ENCODE results near the gene EPN3. TPM values are rescaled to one million over a fixed set of nuclear protein-coding genes. Genes with fewer than 3 reads are reported as not detected.

EPN3 gene
- total and polyA plus RNA-seq, 2 experiments from 2014 or later, result 2.3 to 7.7 TPM

DNA sequence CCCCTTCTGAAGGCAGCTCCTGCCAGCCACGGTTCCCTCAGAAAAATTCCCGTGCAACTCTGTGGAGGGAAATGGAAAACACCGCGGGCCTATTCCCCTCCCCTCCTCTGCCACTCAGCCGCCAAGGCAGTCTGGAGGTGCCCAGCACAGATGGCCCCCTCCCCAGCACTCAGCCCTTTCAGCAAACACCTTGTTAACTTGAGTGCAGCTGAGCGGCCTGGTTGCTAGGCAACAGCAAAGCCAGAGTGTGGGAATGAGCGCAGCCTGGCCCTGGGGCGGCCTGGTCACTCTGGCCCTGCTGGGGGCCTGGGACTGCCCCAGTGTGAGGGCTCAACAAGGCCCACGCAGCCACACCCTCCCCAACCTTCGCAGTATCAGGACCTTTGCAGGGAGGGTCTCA lies 60.8 kb downstream of the EPN3 start:
- Mint-ChIP-seq H3K9me3 (no peaks in the 10 kb centered on the region; the same call in 2 of the 3 replicates), H3K36me3 (ENCODE audit: low read depth) (no peaks in the 10 kb centered on the region), H3K27ac (no peak overlapping the region), H3K4me3 (no peak overlapping the region), H3K4me1 (peaks cover 19% of the 10 kb centered on the region), H3K27me3 (ENCODE audit: insufficient read depth, low read depth, poor library complexity) (peaks cover 28% of the 10 kb centered on the region)
- Histone ChIP-seq H3K27me3 (ENCODE audit: insufficient read depth) (no peaks in the 10 kb centered on the region), H3F3A (replicated peaks; ENCODE audit: low read depth) (no peaks in the 10 kb centered on the region), H3K36me3 (ENCODE audit: insufficient read depth) (no peaks in the 10 kb centered on the region), H3K4me2 (peak overlapping the region; percentile 48; the same call in 1 of the 2 replicates), H2AFZ (no peak overlapping the region), H3K9me2 (ENCODE audit: insufficient read depth) (no peaks in the 10 kb centered on the region), H3K4me1 (ENCODE audit: insufficient read depth) (peaks cover 6% of the 10 kb centered on the region; the same call in 1 of the 2 replicates), H4K20me1 (replicated peaks; ENCODE audit: insufficient read depth) (no peaks in the 10 kb centered on the region), H3K4me3 (no peak overlapping the region), H3K79me2 (replicated peaks; ENCODE audit: insufficient read depth) (no peaks in the 10 kb centered on the region), H3K27ac (ENCODE audit: low read depth) (no peak overlapping the region)
- ATAC-seq, result peak; percentile 52
- TF ChIP-seq STAT1 (IDR thresholded peaks at IDR 0.05; ENCODE audit: unreplicated experiment), result no peak
- peak; percentile 67 for DNase-seq (ENCODE audit: low spot score)

Other genes with a start within 250 kb of the EPN3 start
- 32.8 and 44.9 TPM in 2 replicates for gene XYLT2, start 186.6 kb upstream of the EPN3 start, total RNA-seq (2014; rRNA removed; shearing (Covaris generic))
- 14.0 and 14.2 TPM in 2 replicates for gene XYLT2, start 186.6 kb upstream of the EPN3 start, polyA plus RNA-seq (2016; fragmentation: Nextera tagmentation; extraction: Ambion mirVana)
- 74.3 and 98.5 TPM in 2 replicates for gene MRPL27, start 159.6 kb upstream of the EPN3 start, total RNA-seq (2014; rRNA removed; shearing (Covaris generic))
- 226 and 227 TPM in 2 replicates for gene MRPL27, start 159.6 kb upstream of the EPN3 start, polyA plus RNA-seq (2016; fragmentation: Nextera tagmentation; extraction: Ambion mirVana)
- 5.9 and 15.9 TPM in 2 replicates for gene EME1, start 159.5 kb upstream of the EPN3 start, total RNA-seq (2014; rRNA removed; shearing (Covaris generic))
- gene EME1, start 159.5 kb upstream of the EPN3 start, polyA plus RNA-seq (2016; fragmentation: Nextera tagmentation; extraction: Ambion mirVana), result 14.4 and 14.7 TPM in 2 replicates
- gene LRRC59, start 135.2 kb upstream of the EPN3 start, total RNA-seq (2014; rRNA removed; shearing (Covaris generic)), result 109 and 124 TPM in 2 replicates
- 46.4 and 47.1 TPM in 2 replicates for gene LRRC59, start 135.2 kb upstream of the EPN3 start, polyA plus RNA-seq (2016; fragmentation: Nextera tagmentation; extraction: Ambion mirVana)
- 12.4 and 12.8 TPM in 2 replicates for gene ACSF2, start 106.5 kb upstream of the EPN3 start, total RNA-seq (2014; rRNA removed; shearing (Covaris generic))
- 6.9 and 7.5 TPM in 2 replicates for gene ACSF2, start 106.5 kb upstream of the EPN3 start, polyA plus RNA-seq (2016; fragmentation: Nextera tagmentation; extraction: Ambion mirVana)
- gene CHAD, start 63.9 kb upstream of the EPN3 start, total RNA-seq (2014; rRNA removed; shearing (Covaris generic)), result not detected in 2 replicates
- 0.18 TPM in 1 of 2 replicates, not detected in the other for gene CHAD, start 63.9 kb upstream of the EPN3 start, polyA plus RNA-seq (2016; fragmentation: Nextera tagmentation; extraction: Ambion mirVana)
- gene RSAD1, start 53.9 kb upstream of the EPN3 start, total RNA-seq (2014; rRNA removed; shearing (Covaris generic)), result 27.5 and 28.7 TPM in 2 replicates
- 16.5 and 18.4 TPM in 2 replicates for gene RSAD1, start 53.9 kb upstream of the EPN3 start, polyA plus RNA-seq (2016; fragmentation: Nextera tagmentation; extraction: Ambion mirVana)
- 0.63 and 4.6 TPM in 2 replicates for gene MYCBPAP, start 24.3 kb upstream of the EPN3 start, total RNA-seq (2014; rRNA removed; shearing (Covaris generic))
- 1.7 and 1.8 TPM in 2 replicates for gene MYCBPAP, start 24.3 kb upstream of the EPN3 start, polyA plus RNA-seq (2016; fragmentation: Nextera tagmentation; extraction: Ambion mirVana)
- gene SPATA20, start 14.4 kb downstream of the EPN3 start, total RNA-seq (2014; rRNA removed; shearing (Covaris generic)), result 17.4 and 32.7 TPM in 2 replicates
- gene SPATA20, start 14.4 kb downstream of the EPN3 start, polyA plus RNA-seq (2016; fragmentation: Nextera tagmentation; extraction: Ambion mirVana), result 12.5 and 13.8 TPM in 2 replicates
- 3.6 and 5.1 TPM in 2 replicates for gene CACNA1G, start 28.0 kb downstream of the EPN3 start, total RNA-seq (2014; rRNA removed; shearing (Covaris generic))
- 1.1 and 1.4 TPM in 2 replicates for gene CACNA1G, start 28.0 kb downstream of the EPN3 start, polyA plus RNA-seq (2016; fragmentation: Nextera tagmentation; extraction: Ambion mirVana)
- gene ABCC3, start 102.1 kb downstream of the EPN3 start, total RNA-seq (2014; rRNA removed; shearing (Covaris generic)), result 0.27 TPM in 1 of 2 replicates, not detected in the other
- gene ABCC3, start 102.1 kb downstream of the EPN3 start, polyA plus RNA-seq (2016; fragmentation: Nextera tagmentation; extraction: Ambion mirVana), result not detected in 2 replicates
- 35.5 and 42.1 TPM in 2 replicates for gene ANKRD40, start 175.2 kb downstream of the EPN3 start, total RNA-seq (2014; rRNA removed; shearing (Covaris generic))
- 19.0 and 19.8 TPM in 2 replicates for gene ANKRD40, start 175.2 kb downstream of the EPN3 start, polyA plus RNA-seq (2016; fragmentation: Nextera tagmentation; extraction: Ambion mirVana)
- gene LUC7L3, start 186.9 kb downstream of the EPN3 start, total RNA-seq (2014; rRNA removed; shearing (Covaris generic)), result 58.0 and 69.3 TPM in 2 replicates
- gene LUC7L3, start 186.9 kb downstream of the EPN3 start, polyA plus RNA-seq (2016; fragmentation: Nextera tagmentation; extraction: Ambion mirVana), result 369 and 501 TPM in 2 replicates
- not detected in 2 replicates for gene ANKRD40CL, start 234.8 kb downstream of the EPN3 start, total RNA-seq (2014; rRNA removed; shearing (Covaris generic))
- gene ANKRD40CL, start 234.8 kb downstream of the EPN3 start, polyA plus RNA-seq (2016; fragmentation: Nextera tagmentation; extraction: Ambion mirVana), result not detected in 2 replicates